HG03103 (cell line): ENCODE results near the gene SORCS2.

ENCODE experiments used
- ATAC-seq: cut with Tn5 transposase; IDR thresholded peaks from one replicate; pipeline ENCODE4 v1.9.1; 2021; ENCODE audit warnings: low read depth; ENCODE audit not compliant: unreplicated experiment

SORCS2 gene

DNA sequence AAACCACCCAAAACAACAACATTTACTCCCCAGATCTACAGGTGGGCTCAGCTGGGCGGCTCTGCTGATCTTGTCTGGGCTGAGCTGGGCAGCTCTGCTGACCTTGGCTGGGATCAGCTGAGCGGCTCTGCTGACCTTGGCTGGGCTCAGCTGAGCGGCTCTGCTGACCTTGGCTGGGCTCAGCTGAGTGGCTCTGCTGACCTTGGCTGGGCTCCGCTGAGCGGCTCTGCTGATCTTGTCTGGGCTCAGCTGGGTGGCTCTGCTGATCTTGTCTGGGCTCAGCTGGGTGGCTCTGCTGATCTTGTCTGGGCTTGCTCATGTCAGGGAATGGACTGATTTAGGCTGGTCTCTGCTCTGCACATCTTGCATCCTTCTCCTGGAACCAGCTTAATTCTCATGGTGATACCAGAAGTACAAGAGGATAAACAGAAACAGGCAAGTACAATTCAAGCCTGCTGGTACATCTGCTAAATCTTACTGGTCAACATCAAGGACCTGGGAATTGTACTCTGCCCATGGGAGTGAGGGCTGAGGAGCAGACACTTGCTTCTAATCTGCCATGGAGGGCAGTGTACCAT lies 490.9 kb downstream of the SORCS2 start:
- ATAC-seq = no peak

DNA sequence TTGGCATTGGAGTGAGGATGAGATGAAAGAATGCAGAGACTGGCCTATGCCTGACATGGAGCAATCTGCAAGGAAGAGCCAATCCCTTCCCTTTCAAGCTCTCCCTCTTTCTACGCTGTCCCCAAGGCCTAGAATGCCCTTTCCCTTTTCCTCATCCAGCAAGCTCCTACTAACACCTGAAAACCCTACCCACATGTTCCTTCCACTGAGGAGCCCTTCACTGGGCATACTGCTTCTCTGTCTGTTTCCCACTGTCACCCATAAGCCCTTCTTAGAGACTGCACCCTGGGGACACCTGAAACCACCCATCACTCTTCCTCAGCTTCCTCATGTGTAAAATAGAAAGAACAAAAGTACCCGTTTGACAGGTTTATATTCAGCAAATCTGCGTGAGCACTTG lies 492.0 kb downstream of the SORCS2 start:
- no peak for ATAC-seq

DNA sequence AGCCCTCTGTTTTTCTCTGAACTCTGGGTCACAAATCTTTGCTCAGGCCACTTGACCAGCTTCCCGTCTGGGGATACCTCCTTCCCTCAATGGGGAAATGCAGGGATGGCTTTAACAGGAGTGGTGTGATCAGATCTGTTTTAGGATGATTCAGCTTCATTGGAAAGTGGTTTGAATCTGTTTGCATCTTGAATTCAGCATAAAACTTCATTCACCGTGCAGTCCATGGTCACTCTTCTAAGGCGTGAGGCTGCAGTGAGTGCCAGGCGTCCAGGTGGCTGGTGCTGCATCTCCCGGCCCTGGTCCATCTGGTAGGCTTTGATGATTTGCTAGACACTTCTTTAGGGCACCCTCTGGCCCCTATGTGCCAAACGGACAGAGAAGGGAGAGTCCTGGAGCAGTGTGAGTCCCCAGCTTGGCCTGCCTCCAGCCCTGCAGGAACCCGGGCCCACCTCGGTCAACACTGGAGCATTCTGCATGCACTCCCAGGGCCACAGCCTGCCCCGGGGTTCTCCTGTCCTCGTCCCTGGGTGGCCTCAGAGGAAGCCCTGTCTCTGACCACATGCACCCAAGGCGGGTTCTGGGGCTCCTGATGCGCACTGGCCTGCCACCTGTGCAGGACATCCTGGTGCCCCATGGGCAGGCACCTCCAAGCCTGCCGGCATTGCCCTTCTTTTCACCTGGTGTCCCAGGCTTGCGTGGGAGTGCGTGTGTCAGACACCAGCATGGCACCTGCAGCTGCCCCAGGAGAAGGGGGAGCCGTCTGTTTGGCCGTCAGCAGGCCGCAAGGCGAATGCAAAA lies 493.9 kb downstream of the SORCS2 start:
- no peak for ATAC-seq

DNA sequence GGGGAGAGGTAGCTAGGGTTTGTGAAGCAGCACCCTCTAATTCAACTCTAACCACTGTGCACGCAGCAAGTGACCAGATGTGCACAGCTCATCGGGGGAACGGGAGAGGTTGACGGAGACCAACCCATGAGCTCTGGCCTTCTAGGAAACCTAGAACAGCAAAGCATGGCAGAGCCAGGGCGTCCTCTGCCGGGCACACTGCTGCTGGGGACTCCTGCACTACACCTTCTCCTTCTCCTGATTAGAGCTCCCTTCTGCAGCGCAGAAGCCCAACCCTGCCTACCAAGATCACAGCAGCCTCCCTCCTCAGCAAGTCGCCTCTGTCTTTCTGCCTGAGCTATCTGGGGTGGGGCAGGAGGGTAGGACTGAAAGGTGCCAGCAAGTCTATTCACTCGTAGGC lies 494.7 kb downstream of the SORCS2 start:
- no peak for ATAC-seq

DNA sequence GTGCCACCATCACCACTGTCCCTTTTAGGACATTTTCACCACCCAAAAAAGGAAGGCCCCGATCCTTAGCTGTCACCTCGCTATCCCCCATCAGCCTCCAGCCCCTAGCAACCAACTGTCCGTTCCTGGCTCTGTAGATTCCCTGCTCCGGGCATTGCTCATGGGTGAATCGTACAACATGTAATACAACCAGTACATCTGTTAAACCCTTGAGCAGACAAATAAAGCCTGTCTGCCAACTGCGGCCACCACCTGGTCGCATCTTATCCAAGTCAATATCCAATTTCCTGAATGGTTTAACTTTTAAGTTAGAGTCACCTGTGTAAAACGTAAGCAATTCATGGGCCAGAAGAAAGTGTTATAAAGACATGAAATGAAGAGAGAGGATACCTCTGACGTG lies 495.5 kb downstream of the SORCS2 start:
- no peak for ATAC-seq

DNA sequence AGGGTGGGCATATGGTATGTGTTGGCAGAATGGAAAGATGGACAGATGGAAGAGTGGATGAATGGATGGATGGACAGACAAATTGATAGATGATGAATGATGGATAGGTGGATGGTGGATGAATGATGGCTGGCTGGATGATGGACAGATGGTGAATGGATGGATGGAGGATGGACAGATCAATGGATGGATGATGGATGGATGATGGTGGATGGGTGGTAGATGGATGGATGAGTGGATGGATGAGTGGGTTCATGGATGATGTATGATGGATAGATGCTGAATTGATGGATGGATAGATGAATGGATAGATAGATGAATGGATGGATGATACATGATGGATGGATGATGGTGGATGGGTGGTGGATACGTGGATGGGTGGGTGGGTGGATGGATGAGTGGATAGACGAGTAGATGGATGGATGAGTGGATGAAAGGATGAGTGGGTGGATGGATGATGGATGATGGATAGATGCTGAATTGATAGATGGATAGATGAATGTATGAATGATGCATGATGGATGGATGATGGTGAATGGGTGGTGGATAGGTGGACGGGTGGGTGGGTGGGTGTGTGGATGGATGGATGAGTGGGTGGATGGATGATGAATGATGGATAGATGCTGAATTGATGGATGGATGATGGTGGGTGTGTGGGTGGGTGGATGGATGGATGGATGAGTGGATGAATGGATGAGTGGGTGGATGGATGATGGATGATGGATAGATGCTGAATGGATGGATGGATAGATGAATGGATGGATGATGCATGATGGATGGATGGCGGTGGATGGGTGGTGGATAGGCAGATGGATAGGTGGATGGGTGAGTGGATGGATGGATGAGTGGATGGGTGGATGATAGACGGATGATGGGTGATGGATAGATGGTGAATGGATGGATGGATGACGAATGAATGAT lies 497.7 kb downstream of the SORCS2 start:
- no peak for ATAC-seq

DNA sequence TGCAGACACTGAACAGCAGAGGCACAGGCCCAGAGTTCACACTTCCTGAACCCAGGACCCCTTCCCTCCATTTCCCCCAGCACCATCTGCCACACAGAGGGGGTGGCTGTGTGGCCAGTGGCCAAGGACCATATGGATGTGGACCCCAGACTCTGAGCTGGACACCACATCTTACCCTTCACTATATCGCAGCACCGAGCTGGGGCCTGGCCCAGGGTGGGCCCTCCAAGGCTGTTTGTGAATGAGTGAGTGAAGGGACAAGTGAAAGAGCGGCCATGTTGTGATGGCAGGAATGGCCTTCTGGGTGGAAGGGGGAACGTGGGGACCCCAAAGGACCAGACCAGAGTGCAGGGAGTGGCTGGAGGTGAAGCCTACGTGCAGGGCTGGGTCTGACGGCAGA lies 498.7 kb downstream of the SORCS2 start:
- no peak for ATAC-seq

DNA sequence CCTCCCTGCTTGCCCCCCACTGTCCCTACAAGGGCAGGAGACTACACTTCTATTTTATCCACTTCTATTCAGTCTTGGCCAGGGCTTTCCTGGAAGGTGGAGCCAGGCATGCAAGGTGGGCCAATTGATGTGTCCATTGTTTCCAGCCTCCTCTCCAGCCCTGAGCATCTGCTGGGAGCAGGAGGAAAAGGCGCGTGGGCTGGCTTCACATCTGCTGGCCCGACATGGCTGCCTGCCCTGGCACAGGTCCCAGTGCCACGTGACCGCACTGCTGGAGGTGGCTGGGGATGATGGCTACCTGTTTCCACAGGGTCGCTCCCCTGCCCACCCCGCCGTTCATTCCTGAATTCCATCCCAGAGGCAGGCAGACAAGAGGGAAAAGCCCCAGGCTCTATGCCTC lies 499.6 kb downstream of the SORCS2 start:
- ATAC-seq = no peak

DNA sequence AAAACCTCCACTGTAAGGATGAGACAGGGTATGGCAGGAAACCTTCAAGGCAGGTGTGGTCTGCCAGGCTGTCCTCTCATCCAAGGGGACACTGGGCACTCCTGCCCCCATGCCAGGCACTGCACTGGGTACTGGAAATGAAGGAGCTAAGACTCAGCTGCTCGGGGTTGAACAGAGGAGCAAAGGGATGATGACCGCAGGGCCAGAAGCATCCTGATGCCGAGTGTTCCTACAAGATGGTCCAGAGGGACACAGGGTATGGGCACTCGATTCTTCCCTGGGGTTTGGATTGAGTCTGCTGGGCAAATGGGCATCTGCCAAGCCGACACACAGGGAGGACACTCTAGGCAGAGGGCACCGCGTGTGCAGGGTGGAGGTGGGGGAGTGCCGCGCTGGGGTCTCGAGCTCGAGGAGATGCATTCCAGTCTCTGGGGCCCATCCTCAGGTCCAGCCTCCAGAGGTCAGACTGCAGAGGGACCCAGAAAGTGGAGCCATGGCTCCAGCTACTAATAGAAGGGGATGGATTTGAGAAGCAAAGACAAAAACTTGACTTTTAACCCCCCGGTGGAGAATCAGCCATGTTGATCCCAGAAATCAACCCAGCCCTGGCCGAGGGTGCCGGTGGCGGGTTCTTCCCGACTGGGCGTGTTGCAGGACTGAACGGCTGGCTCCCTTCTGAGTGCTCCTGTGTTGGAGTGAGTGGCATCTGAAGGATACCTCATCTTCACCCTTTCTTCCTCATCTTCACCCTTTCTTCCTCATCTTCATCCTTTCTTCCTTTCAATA lies 500.3 kb downstream of the SORCS2 start:
- ATAC-seq = no peak

DNA sequence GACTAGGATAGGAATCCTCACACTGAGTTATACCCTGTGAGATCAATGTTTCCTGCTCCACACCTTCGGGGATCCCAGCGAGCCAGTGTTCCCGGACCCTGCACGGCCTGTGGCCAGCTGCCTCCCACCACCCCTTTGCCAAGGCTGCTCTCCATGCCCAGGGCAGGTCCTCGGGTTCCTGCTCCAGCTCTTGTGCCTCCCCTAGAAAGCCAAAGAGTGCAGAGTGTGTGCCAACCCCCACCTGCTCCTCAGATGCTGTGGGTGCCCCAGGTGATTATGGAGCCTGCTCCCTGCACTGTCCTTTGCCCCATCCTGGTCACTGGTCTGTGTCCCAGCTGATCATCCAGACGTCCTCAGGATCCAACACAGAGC lies 500.9 kb downstream of the SORCS2 start:
- ATAC-seq = no peak

DNA sequence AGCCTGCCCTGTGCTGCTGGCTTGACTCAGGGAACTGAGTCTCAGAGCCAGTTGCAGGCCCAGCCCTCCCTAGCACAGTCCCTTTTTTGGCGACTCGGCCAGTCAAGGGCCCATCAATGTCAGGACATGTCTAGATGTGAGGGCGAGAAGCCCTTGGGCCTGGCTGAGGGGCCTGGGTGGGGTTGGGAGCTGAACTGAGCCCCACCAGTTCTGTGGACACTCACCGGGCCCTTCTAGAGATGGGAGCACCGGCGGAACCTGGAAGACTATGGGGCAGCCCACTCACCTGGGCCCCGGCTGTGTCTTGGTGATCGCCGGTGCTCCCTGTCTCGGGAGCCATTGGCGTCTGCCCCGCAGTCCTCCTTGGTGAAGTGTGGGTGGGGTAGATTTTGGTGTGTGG lies 501.4 kb downstream of the SORCS2 start:
- no peak for ATAC-seq

DNA sequence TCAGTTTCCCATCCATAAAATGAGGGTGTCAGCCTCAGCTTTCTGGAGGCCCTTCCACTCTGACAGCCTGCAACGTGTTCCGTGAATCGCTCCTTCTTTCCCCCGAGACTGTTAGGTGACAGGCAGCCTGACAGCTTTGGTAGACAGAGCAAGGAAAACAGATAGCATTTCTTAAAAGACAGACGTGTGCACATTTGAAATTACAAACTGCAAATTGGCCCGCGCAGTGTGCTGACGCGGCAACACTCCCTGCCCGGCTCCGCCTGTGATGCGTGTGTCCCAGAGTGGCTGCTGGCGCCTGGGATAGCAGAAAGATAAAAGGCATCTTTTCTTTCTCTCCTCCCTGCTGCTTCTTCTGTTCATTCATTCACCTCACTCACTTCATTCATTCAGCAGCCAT lies 502.0 kb downstream of the SORCS2 start:
- ATAC-seq = no peak

DNA sequence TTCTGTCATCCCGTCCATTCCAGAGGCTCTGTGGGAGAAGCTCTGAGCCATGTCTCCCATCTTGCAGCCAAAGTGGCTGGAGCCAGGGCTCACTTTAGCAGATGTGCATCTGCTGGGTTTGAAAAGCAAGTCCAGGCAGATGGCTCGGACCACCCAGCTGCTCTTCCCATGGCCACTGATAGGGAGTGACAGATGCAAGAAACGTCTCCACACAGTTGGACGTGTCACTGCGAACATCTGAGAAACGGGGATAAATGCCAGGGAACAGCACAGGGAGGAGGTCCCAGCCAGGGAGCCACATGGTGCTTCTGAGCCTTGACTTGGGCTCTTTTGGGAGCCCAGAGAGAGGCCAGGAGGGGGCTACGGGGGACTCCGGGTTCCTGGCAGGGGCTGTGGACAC lies 505.0 kb downstream of the SORCS2 start:
- ATAC-seq = no peak

DNA sequence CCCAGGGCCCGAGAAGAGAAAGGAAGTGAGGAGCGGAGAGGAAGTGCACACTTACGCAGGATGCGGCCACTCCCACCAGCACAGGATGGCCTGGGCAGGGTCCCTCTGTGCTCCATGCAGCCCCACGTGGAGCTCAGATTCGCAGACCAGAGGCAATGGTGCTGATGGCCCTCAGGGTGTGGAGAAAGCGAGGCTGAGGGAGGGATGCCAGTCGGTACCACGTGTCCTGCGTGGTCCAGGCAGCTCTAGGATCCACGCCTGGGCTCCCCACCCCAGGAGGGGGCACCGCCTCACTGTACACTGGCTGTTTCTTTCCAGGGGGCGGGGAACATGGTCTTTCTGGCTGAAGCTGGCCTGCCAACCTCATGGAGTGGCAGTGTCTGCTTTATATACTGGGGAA lies 505.5 kb downstream of the SORCS2 start:
- no peak for ATAC-seq

DNA sequence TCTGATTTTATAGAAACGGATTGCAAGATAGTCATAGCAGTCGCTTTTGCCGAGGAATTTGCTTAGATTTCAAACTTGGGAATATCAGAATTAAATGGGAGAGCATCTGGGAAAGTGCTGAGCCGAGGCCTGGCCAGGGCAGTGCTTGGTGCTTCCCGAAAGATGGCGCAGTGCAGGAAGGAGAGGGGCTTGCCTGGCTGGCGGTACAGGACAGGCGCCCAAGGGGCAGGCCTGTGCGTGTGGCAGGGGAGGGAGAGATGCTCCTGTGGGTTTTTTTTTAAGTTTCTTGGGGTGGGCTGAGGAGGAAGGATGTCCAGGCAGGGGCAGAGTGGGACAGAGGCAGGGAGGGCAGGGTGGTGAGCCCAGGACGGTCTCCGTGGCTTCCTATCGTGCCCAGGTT lies 506.2 kb downstream of the SORCS2 start:
- no peak for ATAC-seq

DNA sequence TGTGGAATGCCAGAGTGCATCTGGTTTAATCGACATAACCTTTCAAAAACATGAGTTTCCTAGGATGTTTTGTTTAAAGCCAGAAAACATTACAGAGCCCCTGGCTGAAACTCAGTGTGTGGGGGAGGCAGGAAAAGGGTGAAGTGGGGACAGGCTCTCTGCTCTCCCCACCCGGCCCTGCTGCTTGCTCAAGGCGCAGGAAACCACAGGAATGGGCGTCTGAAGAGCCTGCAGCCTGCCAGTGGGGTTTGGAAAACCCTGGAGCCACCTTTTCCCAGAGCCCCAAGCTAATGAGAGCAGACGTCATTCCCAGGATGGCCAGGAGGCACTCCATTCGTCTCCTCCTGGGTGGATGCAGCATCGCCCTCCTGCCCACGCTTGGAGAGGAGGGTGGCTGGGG lies 506.7 kb downstream of the SORCS2 start:
- no peak for ATAC-seq

DNA sequence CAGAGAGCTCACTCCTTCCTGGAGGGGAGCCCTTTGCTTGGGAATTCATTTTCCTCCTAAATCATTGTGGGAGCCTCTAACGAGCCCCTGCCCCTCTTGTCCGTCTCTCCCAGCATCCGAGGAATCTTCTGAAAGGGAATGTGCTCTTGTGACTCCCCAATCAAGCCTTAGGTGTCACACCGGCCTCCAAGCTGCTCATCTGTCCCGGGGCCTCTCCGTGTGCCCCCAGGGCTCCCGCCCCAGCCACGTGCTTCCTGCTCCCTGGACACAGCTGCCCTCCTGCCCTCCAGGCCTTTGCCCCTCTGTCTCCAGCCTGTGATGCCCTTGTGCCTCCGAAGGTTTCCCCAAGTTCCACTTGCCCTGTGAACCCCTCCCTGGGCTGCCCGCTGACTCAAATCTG lies 507.5 kb downstream of the SORCS2 start:
- ATAC-seq = no peak

DNA sequence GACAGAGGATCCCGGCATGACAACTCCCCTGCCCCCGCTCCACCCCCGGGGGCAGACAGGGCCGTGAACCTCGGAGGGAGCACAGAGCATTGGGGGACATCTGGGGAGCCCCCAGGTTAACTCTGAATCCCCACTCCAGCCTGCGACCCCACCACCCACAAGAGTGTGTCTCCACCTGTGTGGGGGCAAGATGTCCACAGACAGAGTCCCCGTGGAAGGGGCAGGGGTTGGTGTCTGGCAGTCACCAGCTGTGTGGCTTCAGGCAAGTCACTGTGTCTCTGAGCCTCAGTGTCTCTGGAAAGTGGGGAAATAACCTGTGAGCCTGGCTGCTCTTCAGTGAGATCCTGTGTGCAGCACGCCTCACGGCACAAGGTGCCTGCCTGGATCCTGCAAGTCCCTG lies 508.3 kb downstream of the SORCS2 start:
- ATAC-seq = no peak

DNA sequence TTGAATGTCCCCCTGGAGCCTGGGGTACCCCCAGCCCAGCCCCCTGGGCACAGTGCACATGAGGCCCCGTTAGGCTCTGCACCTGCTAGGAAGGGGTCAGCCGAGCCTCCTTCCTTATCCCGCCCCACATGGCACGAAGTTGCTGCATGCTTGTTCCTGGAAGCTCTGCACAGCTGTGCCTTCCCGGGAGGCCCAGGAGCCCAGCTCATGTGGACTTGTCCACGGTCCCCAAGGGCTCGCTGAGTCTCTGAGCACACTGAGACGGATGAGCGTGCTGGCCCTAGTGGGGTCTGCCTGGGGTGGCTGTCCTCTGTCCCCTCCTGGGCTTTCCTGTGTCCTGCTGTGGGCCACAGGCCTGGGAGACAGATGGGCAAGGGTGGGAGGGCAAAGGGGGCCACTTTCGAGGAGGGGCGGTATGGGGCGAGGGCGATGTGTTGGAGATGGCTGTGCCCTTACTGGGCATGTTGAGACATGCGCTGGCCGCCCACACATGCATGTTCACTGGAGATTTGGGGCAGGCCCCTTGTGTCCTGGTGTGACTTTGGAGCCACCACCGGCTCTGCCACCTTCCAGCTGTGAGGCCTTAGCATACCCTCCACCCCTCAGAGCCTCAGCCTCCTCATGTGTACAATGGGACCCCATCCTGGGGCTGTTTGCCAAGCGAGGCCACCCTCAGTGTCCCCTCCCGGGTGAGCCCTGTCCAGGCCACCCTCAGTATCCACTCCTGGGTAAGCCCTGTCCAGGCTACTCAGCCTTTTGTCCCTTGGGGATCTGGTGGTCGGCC lies 509.7 kb downstream of the SORCS2 start:
- ATAC-seq = no peak

DNA sequence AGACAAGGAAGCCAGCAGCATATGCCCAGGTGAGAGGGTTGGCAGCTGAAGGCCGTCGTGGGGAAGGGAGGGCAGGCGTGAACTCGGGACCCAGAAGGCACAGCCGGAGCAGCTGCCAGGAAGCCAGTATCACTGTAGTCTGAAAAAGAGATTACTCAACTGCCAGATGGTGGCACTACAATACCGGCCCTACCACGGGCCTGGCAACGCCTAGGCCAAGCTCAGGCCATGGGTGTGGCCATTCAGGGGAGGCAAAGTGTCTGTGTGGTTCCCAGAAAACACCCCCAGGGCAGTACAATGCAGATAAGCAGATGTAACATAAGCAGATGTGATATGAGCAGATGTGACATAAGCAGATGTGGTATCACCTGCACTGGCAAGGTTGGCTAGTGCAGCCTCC lies 511.4 kb downstream of the SORCS2 start:
- ATAC-seq = no peak
